Caco-2 (cell line): ENCODE data around the gene MEX3B. TPM values are rescaled to one million over a fixed set of nuclear protein-coding genes. Genes with fewer than 3 reads are reported as not detected.

ENCODE experiments used
- BruUV-seq: library from RNA; stranded (reverse); fragments of 400-500 nt; replicated peaks from 2 replicates; lab custom pipeline; 2021; lab: Mats Ljungman, UMichigan
- CTCF ChIA-PET: fragments of 300-600 bp; sonication (Branson Sonifier 250); formaldehyde crosslinking; loops from one replicate; lab custom pipeline; 2022; ENCODE audit warnings: antibody characterized with exemption; lab: Charles Lee
- POLR2A ChIA-PET: fragments of 300-600 bp; sonication (Branson Sonifier 250); formaldehyde crosslinking; loops from one replicate; lab custom pipeline; 2022; ENCODE audit warnings: antibody characterized with exemption; lab: Charles Lee
- DNase-seq, 2 experiments: peaks; one replicate each; pipeline versions ENCODE4 v3.0.0 to v3.0.0-alpha.2; 2020 to 2022
- H3K27me3 ChIP-seq: replicated peaks from 2 replicates; pipeline ENCODE4 v1.6.0; 2011; ENCODE audit warnings: low read length; ENCODE audit not compliant: control insufficient read depth, insufficient read depth
- H3K36me3 ChIP-seq: 2 replicates; pipeline ENCODE4 v1.5.1; 2011; ENCODE audit warnings: low read length; ENCODE audit not compliant: control insufficient read depth, insufficient read depth
- H3K4me1 ChIP-seq: fragments of 250-450 bp; sonication (Bioruptor Pico); 2 replicates; pipeline ENCODE4 v1.5.1; 2020; ENCODE audit warnings: mild to moderate bottlenecking
- H3K4me3 ChIP-seq: 2 replicates; pipeline ENCODE4 v1.5.1; 2011; ENCODE audit warnings: low read depth, mild to moderate bottlenecking, control low read depth, low read length
- H3K9me3 ChIP-seq: fragments of 250-450 bp; sonication (Bioruptor Pico); 2 replicates; pipeline ENCODE4 v1.5.1; 2020; ENCODE audit warnings: mild to moderate bottlenecking, moderate library complexity
- H3K27ac Mint-ChIP-seq: one replicate; pipeline ENCODE4 v1.8.0; 2022; ENCODE audit warnings: mixed read lengths; ENCODE audit not compliant: unreplicated experiment
- H3K27me3 Mint-ChIP-seq: one replicate; pipeline ENCODE4 v1.8.0; 2022; ENCODE audit warnings: mixed read lengths; ENCODE audit not compliant: insufficient read depth, unreplicated experiment
- H3K36me3 Mint-ChIP-seq: one replicate; pipeline ENCODE4 v1.8.0; 2022; ENCODE audit warnings: mild to moderate bottlenecking, mixed read lengths; ENCODE audit not compliant: insufficient read depth, unreplicated experiment
- H3K4me1 Mint-ChIP-seq: one replicate; pipeline ENCODE4 v1.8.0; 2022; ENCODE audit warnings: low read depth, mixed read lengths; ENCODE audit not compliant: unreplicated experiment
- H3K4me3 Mint-ChIP-seq: one replicate; pipeline ENCODE4 v1.8.0; 2022; ENCODE audit warnings: mild to moderate bottlenecking, moderate library complexity, mixed read lengths; ENCODE audit not compliant: unreplicated experiment
- H3K9me3 Mint-ChIP-seq: one replicate; pipeline ENCODE4 v1.8.0; 2022; ENCODE audit warnings: mixed read lengths; ENCODE audit not compliant: unreplicated experiment
- intact Hi-C: fragments of 100-400 bp; cut with micrococcal nuclease; formaldehyde crosslinking; loops from one replicate; pipeline ENCODE4 v1.10.0; 2022; ENCODE audit not compliant: unreplicated experiment
- total RNA-seq: library from RNA; stranded (reverse); gene quantifications from 2 replicates; pipeline ENCODE4 v1.2.3, GENCODE V29; 2022
- TF ChIP-seq, protein P1 (sequence below), 2 experiments: fragments of 200-600 bp in 1 of 2; IDR thresholded peaks; 1 replicate in 1 of 2; 2 replicates in 1 of 2; pipeline versions ENCODE4 v1.5.1 to v1.8.0; 2011 to 2022; ENCODE audit warnings: antibody characterized with exemption in 1 of 2, control low read depth in 1 of 2, inconsistent platforms in 1 of 2, low read depth in 1 of 2, low read length in 1 of 2, mild to moderate bottlenecking in 1 of 2, moderate library complexity in 1 of 2; ENCODE audit not compliant: insufficient read depth in 1 of 2, severe bottlenecking in 1 of 2, unreplicated experiment in 1 of 2

MEX3B gene
- total RNA-seq, 1 experiment from 2014 or later: 0.34 TPM

- Mint-ChIP-seq H3K27ac (no peak overlapping the region), H3K9me3 (no peaks in the 10 kb centered on the region), H3K36me3 (peaks cover 8% of the 10 kb centered on the region), H3K27me3 (peaks cover 3% of the 10 kb centered on the region), H3K4me1 (no peaks in the 10 kb centered on the region), H3K4me3 (no peak overlapping the region)
- TF ChIP-seq, protein P1, sequence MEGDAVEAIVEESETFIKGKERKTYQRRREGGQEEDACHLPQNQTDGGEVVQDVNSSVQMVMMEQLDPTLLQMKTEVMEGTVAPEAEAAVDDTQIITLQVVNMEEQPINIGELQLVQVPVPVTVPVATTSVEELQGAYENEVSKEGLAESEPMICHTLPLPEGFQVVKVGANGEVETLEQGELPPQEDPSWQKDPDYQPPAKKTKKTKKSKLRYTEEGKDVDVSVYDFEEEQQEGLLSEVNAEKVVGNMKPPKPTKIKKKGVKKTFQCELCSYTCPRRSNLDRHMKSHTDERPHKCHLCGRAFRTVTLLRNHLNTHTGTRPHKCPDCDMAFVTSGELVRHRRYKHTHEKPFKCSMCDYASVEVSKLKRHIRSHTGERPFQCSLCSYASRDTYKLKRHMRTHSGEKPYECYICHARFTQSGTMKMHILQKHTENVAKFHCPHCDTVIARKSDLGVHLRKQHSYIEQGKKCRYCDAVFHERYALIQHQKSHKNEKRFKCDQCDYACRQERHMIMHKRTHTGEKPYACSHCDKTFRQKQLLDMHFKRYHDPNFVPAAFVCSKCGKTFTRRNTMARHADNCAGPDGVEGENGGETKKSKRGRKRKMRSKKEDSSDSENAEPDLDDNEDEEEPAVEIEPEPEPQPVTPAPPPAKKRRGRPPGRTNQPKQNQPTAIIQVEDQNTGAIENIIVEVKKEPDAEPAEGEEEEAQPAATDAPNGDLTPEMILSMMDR (IDR thresholded peaks at IDR 0.05; ENCODE audit: insufficient read depth in 1 of 2, low read depth in 1 of 2, low read length in 1 of 2, severe bottlenecking in 1 of 2, unreplicated experiment in 1 of 2): no peak
- BruUV-seq: no TSS peak
- ChIA-PET POLR2A (no interaction called here), CTCF (no interaction called here)
- Histone ChIP-seq H3K27me3 (no peaks in the 10 kb centered on the region), H3K4me1 (no peaks in the 10 kb centered on the region), H3K36me3 (no peaks in the 10 kb centered on the region), H3K4me3 (no peak overlapping the region), H3K9me3 (no peaks in the 10 kb centered on the region)
- intact Hi-C loops: no loop called here
- DNase-seq: no peak
These were observed 5.4 kb downstream of the MEX3B start for GRCh38 chr15:82040390-82040789.

DNA sequence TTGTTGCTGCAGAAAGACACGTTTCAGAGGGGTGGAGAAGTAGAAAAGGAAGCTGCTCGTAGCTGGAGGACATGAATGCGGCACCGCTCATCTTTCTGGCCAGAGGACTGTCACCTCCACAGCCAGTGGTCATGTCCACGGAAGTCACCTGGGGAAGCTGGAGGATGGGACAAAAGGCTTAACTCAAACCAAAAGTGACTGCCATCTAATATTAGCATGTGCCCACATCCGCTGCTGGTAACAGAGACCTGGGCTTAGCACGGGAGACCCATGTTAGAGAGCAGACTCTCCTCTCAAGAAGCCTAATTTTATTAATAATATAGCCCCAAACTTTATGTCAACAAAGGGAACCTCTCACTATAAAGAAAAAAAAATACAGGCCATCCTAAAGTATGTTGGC is 5.9 kb downstream of the MEX3B start:
- no peaks in the 10 kb centered on the region for H3K9me3 Mint-ChIP-seq
- Histone ChIP-seq H3K27me3 (no peaks in the 10 kb centered on the region), H3K9me3 (no peaks in the 10 kb centered on the region), H3K4me3 (no peak overlapping the region), H3K36me3 (no peaks in the 10 kb centered on the region), H3K4me1 (no peaks in the 10 kb centered on the region)
- no peaks in the 10 kb centered on the region for H3K4me1 Mint-ChIP-seq
- intact Hi-C loops: no loop called here
- no peak overlapping the region for H3K4me3 Mint-ChIP-seq
- H3K36me3 Mint-ChIP-seq: peaks cover 8% of the 10 kb centered on the region
- H3K27me3 Mint-ChIP-seq: peaks cover 3% of the 10 kb centered on the region
- TF ChIP-seq, protein P1 (IDR thresholded peaks at IDR 0.05; ENCODE audit: insufficient read depth in 1 of 2, low read depth in 1 of 2, low read length in 1 of 2, severe bottlenecking in 1 of 2, unreplicated experiment in 1 of 2): no peak
- no peak for DNase-seq
- H3K27ac Mint-ChIP-seq: no peak overlapping the region
- ChIA-PET POLR2A (no interaction called here), CTCF (no interaction called here)
- BruUV-seq: no TSS peak

DNA sequence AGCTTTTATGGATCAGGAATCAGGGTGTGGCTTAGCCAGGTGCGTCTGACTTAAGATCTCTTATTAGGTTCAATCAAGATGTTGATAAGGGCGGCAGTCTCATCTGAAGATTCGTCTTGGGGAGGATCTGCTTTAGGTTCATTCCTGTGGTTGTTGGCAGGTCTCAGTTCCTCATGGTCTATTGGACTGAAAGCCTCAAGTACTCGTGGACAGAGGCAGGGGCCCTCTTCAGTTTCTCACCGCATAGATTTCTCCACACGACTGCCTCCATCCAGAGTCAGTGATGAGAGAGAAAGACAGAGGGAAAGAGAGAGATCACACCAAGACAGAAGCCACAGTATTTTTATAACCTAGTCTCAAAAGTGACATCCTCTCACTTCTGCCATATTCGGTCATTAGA is 9.4 kb downstream of the MEX3B start:
- Mint-ChIP-seq H3K36me3 (no peaks in the 10 kb centered on the region), H3K9me3 (no peaks in the 10 kb centered on the region), H3K4me1 (no peaks in the 10 kb centered on the region), H3K4me3 (no peak overlapping the region), H3K27me3 (peaks cover 2% of the 10 kb centered on the region), H3K27ac (no peak overlapping the region)
- Histone ChIP-seq H3K4me3 (no peak overlapping the region), H3K4me1 (no peaks in the 10 kb centered on the region), H3K36me3 (no peaks in the 10 kb centered on the region), H3K9me3 (no peaks in the 10 kb centered on the region), H3K27me3 (no peaks in the 10 kb centered on the region)
- TF ChIP-seq, protein P1 (IDR thresholded peaks at IDR 0.05; ENCODE audit: insufficient read depth in 1 of 2, low read depth in 1 of 2, low read length in 1 of 2, severe bottlenecking in 1 of 2, unreplicated experiment in 1 of 2): no peak
- ChIA-PET CTCF (no interaction called here), POLR2A (no interaction called here)
- no peak for DNase-seq
- intact Hi-C loops: no loop called here
- no TSS peak for BruUV-seq
